Karpas-422 (cell line): ENCODE measurements around the gene ABCB10. TPM values are rescaled to one million over a fixed set of nuclear protein-coding genes. Genes with fewer than 3 reads are reported as not detected.

Source experiments
- DNase-seq: peaks from one replicate; pipeline ENCODE4 v3.0.0-alpha.2; 2015
- H2AFZ ChIP-seq: fragments of 200-600 bp; sonication (generic); 2 replicates; pipeline ENCODE4 v1.6.1; 2014; ENCODE audit warnings: antibody characterized with exemption, low read length, mixed read lengths
- H3K27ac ChIP-seq: fragments of 200-600 bp; sonication (generic); 2 replicates; pipeline ENCODE4 v1.5.1; 2014; ENCODE audit warnings: mild to moderate bottlenecking, low read length, moderate library complexity
- H3K27me3 ChIP-seq: fragments of 200-600 bp; sonication (generic); 2 replicates; pipeline ENCODE4 v1.6.1; 2014; ENCODE audit warnings: low read length, mixed read lengths
- H3K36me3 ChIP-seq: fragments of 200-600 bp; sonication (generic); 2 replicates; pipeline ENCODE4 v1.6.1; 2014; ENCODE audit warnings: low read length, mixed read lengths; ENCODE audit not compliant: insufficient read depth
- H3K4me1 ChIP-seq: fragments of 200-600 bp; sonication (generic); 2 replicates; pipeline ENCODE4 v1.6.1; 2014; ENCODE audit warnings: mild to moderate bottlenecking, low read length, mixed read lengths
- H3K4me2 ChIP-seq: fragments of 200-600 bp; sonication (generic); 2 replicates; pipeline ENCODE4 v1.6.1; 2014; ENCODE audit warnings: low read length, low read depth, mild to moderate bottlenecking; ENCODE audit not compliant: poor library complexity, severe bottlenecking
- H3K4me3 ChIP-seq: fragments of 200-600 bp; sonication (generic); 2 replicates; pipeline ENCODE4 v1.5.1; 2014; ENCODE audit warnings: mild to moderate bottlenecking, antibody characterized with exemption, low read length, mixed read lengths
- H3K79me2 ChIP-seq: fragments of 200-600 bp; sonication (generic); 2 replicates; pipeline ENCODE4 v1.6.1; 2014; ENCODE audit warnings: mild to moderate bottlenecking, low read length, mixed read lengths
- H3K9ac ChIP-seq: fragments of 200-600 bp; sonication (generic); 2 replicates; pipeline ENCODE4 v1.6.0; 2014; ENCODE audit warnings: low read length
- H3K9me2 ChIP-seq: fragments of 200-600 bp; sonication (generic), shearing (Covaris generic); replicated peaks from 2 replicates; pipeline ENCODE4 v1.6.0; 2014; ENCODE audit warnings: mild to moderate bottlenecking, low read length, moderate library complexity; ENCODE audit not compliant: insufficient read depth
- H3K9me3 ChIP-seq: fragments of 300-700, 200-600 bp; sonication (generic); 2 replicates; pipeline ENCODE4 v1.6.1; 2014; ENCODE audit warnings: low read length, mixed read lengths
- H4K20me1 ChIP-seq: fragments of 200-600 bp; sonication (generic); 2 replicates; pipeline ENCODE4 v1.6.1; 2014; ENCODE audit warnings: mild to moderate bottlenecking, antibody characterized with exemption, low read length, low read depth; ENCODE audit not compliant: insufficient read depth
- small RNA-seq: library from RNA; depleted of rRNA; stranded (forward); fragments of <200 nt; gene quantifications from one replicate; pipeline ENCODE3, GENCODE V24; 2014
- total RNA-seq: library from RNA; depleted of rRNA; stranded (reverse); fragments of >200 nt; shearing (Covaris generic); gene quantifications from 2 replicates; pipeline ENCODE4 v1.2.3, GENCODE V29; 2014; ENCODE audit warnings: low replicate concordance; rRNA removed

ABCB10 gene
- total RNA-seq, 1 experiment from 2014 or later = 27.8 TPM

DNA sequence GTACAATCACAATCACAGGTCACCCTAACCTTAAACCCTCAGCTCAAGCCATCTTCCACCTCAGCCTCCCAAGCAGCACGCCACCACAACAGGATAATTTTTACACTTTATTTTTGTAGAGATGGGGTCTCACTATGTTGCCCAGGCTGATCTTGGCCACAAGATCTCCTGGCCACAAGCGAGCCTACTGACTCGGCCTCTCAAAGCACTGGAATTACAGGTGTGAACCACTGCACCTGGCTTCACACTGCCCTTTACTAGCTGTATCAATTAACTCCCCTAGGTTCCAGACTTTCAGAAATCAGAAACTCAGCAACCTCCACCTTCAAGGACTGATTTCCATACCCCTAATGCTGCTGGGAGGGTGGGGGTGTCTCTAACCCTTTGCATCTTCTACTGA, 87.3 kb downstream of the ABCB10 start:
- H4K20me1 ChIP-seq = peaks cover 4% of the 10 kb centered on the region; the same call in 1 of the 2 replicates

DNA sequence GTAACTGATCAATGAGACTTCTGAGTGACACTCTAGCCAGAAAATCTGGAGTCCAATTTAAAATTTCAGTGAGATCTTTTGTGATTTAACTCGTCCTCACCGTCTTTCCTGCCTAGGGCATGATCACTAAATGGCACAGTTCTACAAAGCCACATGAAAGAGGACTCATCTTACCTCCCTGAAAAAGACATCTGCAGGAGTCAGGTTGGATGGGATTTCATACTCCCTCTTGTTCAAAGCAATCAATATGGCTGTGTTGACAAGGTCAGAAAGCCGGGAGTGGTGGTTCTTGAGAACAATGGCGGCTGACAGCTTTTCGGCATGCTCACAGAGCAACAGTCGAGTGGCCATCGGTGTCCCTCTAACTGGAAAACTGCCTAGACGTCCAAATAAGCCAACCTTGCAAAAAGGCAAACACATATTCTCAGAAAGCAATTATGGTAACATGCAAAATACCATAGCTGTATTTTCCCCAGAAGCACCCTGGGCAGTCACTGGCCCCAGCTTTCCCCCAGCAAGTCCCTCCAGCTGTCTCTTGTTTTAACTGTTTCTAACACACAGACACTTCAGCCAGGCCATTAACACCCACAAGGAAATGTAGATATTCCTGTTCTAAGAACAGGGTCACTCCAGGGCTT, 88.0 kb downstream of the ABCB10 start:
- Histone ChIP-seq H3K27me3 (no peaks in the 10 kb centered on the region), H3K9me3 (no peaks in the 10 kb centered on the region), H3K4me2 (no peak overlapping the region), H3K36me3 (peaks cover 10% of the 10 kb centered on the region; the same call in 1 of the 2 replicates), H2AFZ (no peak overlapping the region), H3K4me1 (no peaks in the 10 kb centered on the region), H3K79me2 (no peaks in the 10 kb centered on the region), H4K20me1 (peaks cover 4% of the 10 kb centered on the region; the same call in 1 of the 2 replicates), H3K9ac (no peak overlapping the region), H3K9me2 (no peaks in the 10 kb centered on the region), H3K27ac (no peak overlapping the region), H3K4me3 (no peak overlapping the region)
- DNase-seq = no peak

More for the DNA sequence above, 87.3 kb downstream of the ABCB10 start:
- DNase-seq = no peak
- Histone ChIP-seq H2AFZ (no peak overlapping the region), H3K4me3 (no peak overlapping the region), H3K9me3 (no peaks in the 10 kb centered on the region), H3K27ac (no peak overlapping the region), H3K4me2 (no peak overlapping the region), H3K9me2 (no peaks in the 10 kb centered on the region), H3K27me3 (no peaks in the 10 kb centered on the region), H3K79me2 (no peaks in the 10 kb centered on the region), H3K4me1 (no peaks in the 10 kb centered on the region), H3K9ac (no peak overlapping the region), H3K36me3 (peaks cover 6% of the 10 kb centered on the region; the same call in 1 of the 2 replicates)

DNA sequence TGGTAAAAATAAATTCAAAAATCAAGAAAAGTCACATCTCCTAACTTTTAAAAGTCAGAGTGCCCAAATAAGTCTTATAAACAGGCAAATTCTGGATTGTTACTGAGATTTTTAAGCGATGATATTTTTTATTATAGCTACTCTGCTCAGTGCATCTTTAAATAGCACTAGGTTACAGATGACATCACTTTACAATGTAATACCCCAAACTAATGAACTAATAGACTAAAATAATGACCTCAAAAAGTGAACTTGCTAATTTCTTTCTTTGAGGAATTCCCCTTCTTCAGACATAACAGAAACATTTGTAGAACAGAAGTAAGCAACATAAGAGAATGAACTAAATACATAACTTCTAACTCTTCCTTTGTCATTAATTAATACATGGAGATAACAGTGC, 91.6 kb downstream of the ABCB10 start:
- Histone ChIP-seq H3K4me1 (no peaks in the 10 kb centered on the region), H3K9ac (no peak overlapping the region), H3K79me2 (no peaks in the 10 kb centered on the region), H3K27me3 (no peaks in the 10 kb centered on the region), H3K4me2 (no peak overlapping the region), H3K9me3 (no peaks in the 10 kb centered on the region), H4K20me1 (peaks cover 4% of the 10 kb centered on the region; the same call in 1 of the 2 replicates), H3K27ac (no peak overlapping the region), H3K36me3 (peaks cover 32% of the 10 kb centered on the region), H3K4me3 (no peak overlapping the region), H2AFZ (no peak overlapping the region), H3K9me2 (no peaks in the 10 kb centered on the region)
- DNase-seq = no peak

Small RNA genes within 50 kb of the gene (small RNA-seq; reads per million reads assigned to genes)
- gene HMGN2P19 (not detected), gene RNA5SP78 (not detected), gene RNU4-21P (not detected)

Other genes with a start within 250 kb of the ABCB10 start
- 0.40 and 1.8 TPM in 2 replicates for gene CCSAP, start 215.7 kb downstream of the ABCB10 start, total RNA-seq
- gene ACTA1, start 124.6 kb downstream of the ABCB10 start, total RNA-seq = not detected in 2 replicates
- gene NUP133, start 50.4 kb downstream of the ABCB10 start, total RNA-seq = 27.1 and 56.9 TPM in 2 replicates
- 30.7 and 32.6 TPM in 2 replicates for gene TAF5L, start 67.4 kb upstream of the ABCB10 start, total RNA-seq
- 14.1 and 15.0 TPM in 2 replicates for gene URB2, start 67.5 kb upstream of the ABCB10 start, total RNA-seq